Measurements from ENCODE around the gene GNAO1. TPM values are rescaled to one million over a fixed set of nuclear protein-coding genes. Genes with fewer than 3 reads are reported as not detected.

GNAO1 gene
- total and polyA plus RNA-seq, 9 of the 15 experiments (the other 6 are each of a cell fraction or from before 2014, with no cell fraction given), result 0.07 to 0.42 (median 0.08) TPM; not detected in 5

DNA sequence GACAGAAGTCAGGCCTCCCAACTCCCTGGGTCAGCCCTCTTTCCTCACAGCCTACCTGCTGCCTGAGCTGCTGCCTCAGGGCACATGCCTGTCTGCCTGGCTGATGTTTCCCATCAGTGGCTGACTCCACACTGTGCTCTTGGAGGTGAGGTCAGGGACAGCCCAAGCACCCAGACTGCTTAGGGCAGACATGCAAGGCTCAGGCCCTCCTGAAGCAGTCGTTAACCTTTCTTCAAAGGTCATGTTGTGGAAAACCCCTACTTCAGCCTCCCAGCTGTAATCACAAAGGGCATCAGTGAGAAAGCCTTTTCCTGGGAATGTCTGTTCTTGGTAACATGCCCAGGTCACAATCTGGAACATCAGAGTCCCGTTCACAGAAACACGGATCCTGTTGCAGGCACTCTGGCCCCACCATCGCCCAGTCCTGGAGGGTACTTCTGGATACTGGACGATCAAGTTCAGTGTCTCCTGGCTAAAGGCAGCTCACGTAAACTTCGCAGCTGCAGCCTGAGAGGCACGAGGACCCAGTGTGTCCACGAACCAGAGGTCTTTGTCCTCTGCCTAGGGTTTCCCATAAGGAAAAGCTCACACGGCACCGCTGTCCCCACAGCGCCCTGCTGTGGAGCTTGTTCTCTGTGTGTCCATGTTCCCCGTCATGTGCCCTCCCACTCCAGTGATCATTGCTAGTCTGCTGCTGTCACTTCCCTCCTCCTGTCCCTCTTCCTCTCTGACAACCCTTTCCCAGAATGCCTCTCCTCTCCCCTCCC, 54.9 kb downstream of the GNAO1 start (continued):
- TF ChIP-seq, protein P1, sequence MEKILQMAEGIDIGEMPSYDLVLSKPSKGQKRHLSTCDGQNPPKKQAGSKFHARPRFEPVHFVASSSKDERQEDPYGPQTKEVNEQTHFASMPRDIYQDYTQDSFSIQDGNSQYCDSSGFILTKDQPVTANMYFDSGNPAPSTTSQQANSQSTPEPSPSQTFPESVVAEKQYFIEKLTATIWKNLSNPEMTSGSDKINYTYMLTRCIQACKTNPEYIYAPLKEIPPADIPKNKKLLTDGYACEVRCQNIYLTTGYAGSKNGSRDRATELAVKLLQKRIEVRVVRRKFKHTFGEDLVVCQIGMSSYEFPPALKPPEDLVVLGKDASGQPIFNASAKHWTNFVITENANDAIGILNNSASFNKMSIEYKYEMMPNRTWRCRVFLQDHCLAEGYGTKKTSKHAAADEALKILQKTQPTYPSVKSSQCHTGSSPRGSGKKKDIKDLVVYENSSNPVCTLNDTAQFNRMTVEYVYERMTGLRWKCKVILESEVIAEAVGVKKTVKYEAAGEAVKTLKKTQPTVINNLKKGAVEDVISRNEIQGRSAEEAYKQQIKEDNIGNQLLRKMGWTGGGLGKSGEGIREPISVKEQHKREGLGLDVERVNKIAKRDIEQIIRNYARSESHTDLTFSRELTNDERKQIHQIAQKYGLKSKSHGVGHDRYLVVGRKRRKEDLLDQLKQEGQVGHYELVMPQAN (IDR thresholded peaks at IDR 0.05; ENCODE audit: borderline replicate concordance), result no peak
- TF ChIP-seq, protein P2, sequence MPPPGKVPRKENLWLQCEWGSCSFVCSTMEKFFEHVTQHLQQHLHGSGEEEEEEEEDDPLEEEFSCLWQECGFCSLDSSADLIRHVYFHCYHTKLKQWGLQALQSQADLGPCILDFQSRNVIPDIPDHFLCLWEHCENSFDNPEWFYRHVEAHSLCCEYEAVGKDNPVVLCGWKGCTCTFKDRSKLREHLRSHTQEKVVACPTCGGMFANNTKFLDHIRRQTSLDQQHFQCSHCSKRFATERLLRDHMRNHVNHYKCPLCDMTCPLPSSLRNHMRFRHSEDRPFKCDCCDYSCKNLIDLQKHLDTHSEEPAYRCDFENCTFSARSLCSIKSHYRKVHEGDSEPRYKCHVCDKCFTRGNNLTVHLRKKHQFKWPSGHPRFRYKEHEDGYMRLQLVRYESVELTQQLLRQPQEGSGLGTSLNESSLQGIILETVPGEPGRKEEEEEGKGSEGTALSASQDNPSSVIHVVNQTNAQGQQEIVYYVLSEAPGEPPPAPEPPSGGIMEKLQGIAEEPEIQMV (tag; conservative IDR thresholded peaks at IDR 0.05; ENCODE audit: low read depth), result no peak
- TF ChIP-seq ZNF408 (CRISPR knock-in tag; IDR thresholded peaks at IDR 0.05; ENCODE audit: low read depth), result no peak
- TF ChIP-seq, protein P3, sequence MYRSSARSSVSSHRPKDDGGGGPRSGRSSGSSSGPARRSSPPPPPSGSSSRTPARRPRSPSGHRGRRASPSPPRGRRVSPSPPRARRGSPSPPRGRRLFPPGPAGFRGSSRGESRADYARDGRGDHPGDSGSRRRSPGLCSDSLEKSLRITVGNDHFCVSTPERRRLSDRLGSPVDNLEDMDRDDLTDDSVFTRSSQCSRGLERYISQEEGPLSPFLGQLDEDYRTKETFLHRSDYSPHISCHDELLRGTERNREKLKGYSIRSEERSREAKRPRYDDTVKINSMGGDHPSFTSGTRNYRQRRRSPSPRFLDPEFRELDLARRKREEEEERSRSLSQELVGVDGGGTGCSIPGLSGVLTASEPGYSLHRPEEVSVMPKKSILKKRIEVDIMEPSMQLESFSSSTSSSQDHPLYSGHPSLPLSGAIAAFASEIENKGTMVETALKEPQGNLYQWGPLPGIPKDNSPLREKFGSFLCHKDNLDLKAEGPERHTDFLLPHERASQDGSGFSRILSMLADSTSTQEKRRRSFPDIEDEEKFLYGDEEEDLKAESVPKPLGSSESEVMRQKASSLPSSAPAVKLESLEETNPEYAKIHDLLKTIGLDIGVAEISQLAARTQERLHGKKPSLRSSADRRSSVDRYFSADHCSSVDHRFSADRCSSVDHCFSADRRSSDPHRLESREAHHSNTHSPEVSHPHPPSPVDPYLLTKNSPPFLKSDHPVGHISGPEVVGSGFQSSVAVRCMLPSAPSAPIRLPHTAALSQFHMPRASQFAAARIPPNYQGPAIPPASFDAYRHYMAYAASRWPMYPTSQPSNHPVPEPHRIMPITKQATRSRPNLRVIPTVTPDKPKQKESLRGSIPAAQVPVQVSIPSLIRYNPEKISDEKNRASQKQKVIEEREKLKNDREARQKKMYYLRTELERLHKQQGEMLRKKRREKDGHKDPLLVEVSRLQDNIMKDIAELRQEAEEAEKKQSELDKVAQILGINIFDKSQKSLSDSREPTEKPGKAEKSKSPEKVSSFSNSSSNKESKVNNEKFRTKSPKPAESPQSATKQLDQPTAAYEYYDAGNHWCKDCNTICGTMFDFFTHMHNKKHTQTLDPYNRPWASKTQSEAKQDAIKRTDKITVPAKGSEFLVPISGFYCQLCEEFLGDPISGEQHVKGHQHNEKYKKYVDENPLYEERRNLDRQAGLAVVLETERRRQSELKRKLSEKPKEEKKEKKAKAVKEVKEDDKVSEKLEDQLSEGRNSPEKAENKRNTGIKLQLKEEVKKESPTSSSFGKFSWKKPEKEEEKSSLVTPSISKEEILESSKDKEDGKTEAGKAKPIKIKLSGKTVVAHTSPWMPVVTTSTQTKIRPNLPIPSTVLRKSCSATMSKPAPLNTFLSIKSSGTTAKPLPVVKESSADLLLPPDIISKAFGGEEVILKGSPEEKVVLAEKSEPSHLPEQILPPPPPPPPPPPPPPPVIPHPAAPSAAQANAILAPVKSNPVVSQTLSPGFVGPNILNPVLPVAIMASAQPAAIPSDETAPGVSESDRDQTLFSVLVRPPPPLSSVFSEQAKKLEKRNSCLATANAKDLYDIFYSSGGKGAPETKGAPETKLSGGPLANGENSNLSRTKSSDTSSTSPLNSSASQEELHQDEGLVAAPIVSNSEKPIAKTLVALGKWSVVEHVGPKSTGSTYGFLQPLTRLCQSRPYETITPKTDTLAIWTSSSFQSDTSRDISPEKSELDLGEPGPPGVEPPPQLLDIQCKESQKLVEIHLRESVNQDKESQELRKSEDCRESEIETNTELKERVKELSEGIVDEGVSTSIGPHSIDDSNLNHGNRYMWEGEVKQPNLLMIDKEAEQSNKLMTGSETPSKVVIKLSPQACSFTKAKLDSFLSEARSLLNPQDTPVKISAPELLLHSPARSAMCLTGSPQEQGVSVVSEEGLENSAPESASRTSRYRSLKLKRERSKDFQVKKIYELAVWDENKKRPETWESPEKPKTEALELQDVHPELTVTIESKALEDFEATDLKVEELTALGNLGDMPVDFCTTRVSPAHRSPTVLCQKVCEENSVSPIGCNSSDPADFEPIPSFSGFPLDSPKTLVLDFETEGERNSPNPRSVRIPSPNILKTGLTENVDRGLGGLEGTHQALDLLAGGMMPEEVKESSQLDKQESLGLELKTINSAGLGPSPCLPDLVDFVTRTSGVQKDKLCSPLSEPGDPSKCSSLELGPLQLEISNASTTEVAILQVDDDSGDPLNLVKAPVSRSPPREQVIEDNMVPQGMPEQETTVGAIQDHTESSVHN (IDR thresholded peaks at IDR 0.05; ENCODE audit: borderline replicate concordance in 1 of 2, low read depth in 1 of 2), result no peak
- TF ChIP-seq ZNF561 (CRISPR knock-in tag; conservative IDR thresholded peaks at IDR 0.05), result no peak
- TF ChIP-seq, protein P4, sequence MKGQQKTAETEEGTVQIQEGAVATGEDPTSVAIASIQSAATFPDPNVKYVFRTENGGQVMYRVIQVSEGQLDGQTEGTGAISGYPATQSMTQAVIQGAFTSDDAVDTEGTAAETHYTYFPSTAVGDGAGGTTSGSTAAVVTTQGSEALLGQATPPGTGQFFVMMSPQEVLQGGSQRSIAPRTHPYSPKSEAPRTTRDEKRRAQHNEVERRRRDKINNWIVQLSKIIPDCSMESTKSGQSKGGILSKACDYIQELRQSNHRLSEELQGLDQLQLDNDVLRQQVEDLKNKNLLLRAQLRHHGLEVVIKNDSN (CRISPR knock-in tag; IDR thresholded peaks at IDR 0.05), result no peak; the same call in 1 of the 2 replicates
- TF ChIP-seq EWSR1 (IDR thresholded peaks at IDR 0.05; ENCODE audit: borderline replicate concordance, low read depth, partially characterized antibody), result no peak
- TF ChIP-seq, protein P5, sequence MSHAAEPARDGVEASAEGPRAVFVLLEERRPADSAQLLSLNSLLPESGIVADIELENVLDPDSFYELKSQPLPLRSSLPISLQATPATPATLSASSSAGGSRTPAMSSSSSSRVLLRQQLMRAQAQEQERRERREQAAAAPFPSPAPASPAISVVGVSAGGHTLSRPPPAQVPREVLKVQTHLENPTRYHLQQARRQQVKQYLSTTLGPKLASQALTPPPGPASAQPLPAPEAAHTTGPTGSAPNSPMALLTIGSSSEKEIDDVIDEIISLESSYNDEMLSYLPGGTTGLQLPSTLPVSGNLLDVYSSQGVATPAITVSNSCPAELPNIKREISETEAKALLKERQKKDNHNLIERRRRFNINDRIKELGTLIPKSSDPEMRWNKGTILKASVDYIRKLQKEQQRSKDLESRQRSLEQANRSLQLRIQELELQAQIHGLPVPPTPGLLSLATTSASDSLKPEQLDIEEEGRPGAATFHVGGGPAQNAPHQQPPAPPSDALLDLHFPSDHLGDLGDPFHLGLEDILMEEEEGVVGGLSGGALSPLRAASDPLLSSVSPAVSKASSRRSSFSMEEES (CRISPR knock-in tag; IDR thresholded peaks at IDR 0.05), result no peak
